ENCODE measurements around the gene HES4. TPM values are rescaled to one million over a fixed set of nuclear protein-coding genes. Genes with fewer than 3 reads are reported as not detected.
"Not testable (repeated sequence)": the region's sequence is repeated elsewhere in the genome, so short reads cannot be mapped to it uniquely, and the experiment has no call there.

HES4 gene
- total RNA-seq, 1 experiment from 2014 or later = 35.5 TPM

GRCh38 chr1:993379-993995, 6.4 kb downstream of the HES4 start:
- no TSS peak for BruUV-seq (replicated peaks)
- Mint-ChIP-seq H3K27me3 (ENCODE audit: unreplicated experiment) (peaks cover 13% of the 10 kb centered on the region), H3K9me3 (ENCODE audit: low read depth, unreplicated experiment) (no peaks in the 10 kb centered on the region), H3K4me1 (ENCODE audit: low read depth, unreplicated experiment) (peaks cover 7% of the 10 kb centered on the region), H3K36me3 (ENCODE audit: insufficient read depth, unreplicated experiment) (peaks cover 24% of the 10 kb centered on the region), H3K27ac (ENCODE audit: unreplicated experiment) (no peak overlapping the region), H3K4me3 (ENCODE audit: low read depth, unreplicated experiment) (no peak overlapping the region)
- TF ChIP-seq, protein P1, sequence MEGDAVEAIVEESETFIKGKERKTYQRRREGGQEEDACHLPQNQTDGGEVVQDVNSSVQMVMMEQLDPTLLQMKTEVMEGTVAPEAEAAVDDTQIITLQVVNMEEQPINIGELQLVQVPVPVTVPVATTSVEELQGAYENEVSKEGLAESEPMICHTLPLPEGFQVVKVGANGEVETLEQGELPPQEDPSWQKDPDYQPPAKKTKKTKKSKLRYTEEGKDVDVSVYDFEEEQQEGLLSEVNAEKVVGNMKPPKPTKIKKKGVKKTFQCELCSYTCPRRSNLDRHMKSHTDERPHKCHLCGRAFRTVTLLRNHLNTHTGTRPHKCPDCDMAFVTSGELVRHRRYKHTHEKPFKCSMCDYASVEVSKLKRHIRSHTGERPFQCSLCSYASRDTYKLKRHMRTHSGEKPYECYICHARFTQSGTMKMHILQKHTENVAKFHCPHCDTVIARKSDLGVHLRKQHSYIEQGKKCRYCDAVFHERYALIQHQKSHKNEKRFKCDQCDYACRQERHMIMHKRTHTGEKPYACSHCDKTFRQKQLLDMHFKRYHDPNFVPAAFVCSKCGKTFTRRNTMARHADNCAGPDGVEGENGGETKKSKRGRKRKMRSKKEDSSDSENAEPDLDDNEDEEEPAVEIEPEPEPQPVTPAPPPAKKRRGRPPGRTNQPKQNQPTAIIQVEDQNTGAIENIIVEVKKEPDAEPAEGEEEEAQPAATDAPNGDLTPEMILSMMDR (IDR thresholded peaks at IDR 0.05; ENCODE audit: unreplicated experiment) = no peak
- intact Hi-C loops (cut with micrococcal nuclease; ENCODE audit: unreplicated experiment) = no loop called here
- no peak for DNase-seq
- CTCF ChIA-PET = no interaction called here

GRCh38 chr1:992362-992761, 7.5 kb downstream of the HES4 start:
- intact Hi-C loops (cut with micrococcal nuclease; ENCODE audit: unreplicated experiment) = no loop called here
- TF ChIP-seq, protein P1 (IDR thresholded peaks at IDR 0.05; ENCODE audit: unreplicated experiment) = no peak
- CTCF ChIA-PET = no interaction called here

GRCh38 chr1:991895-992294, 8.0 kb downstream of the HES4 start:
- intact Hi-C loops (cut with micrococcal nuclease; ENCODE audit: unreplicated experiment) = no loop called here
- Mint-ChIP-seq H3K4me3 (ENCODE audit: low read depth, unreplicated experiment) (no peak overlapping the region), H3K27ac (ENCODE audit: unreplicated experiment) (no peak overlapping the region), H3K9me3 (ENCODE audit: low read depth, unreplicated experiment) (no peaks in the 10 kb centered on the region), H3K36me3 (ENCODE audit: insufficient read depth, unreplicated experiment) (peaks cover 10% of the 10 kb centered on the region), H3K27me3 (ENCODE audit: unreplicated experiment) (peaks cover 19% of the 10 kb centered on the region), H3K4me1 (ENCODE audit: low read depth, unreplicated experiment) (peaks cover 7% of the 10 kb centered on the region)
- no TSS peak for BruUV-seq (replicated peaks)
- CTCF ChIA-PET = no interaction called here
- TF ChIP-seq, protein P1 (IDR thresholded peaks at IDR 0.05; ENCODE audit: unreplicated experiment) = no peak
- no peak for DNase-seq

More at GRCh38 chr1:992362-992761, 7.5 kb downstream of the HES4 start:
- no peak for DNase-seq
- Mint-ChIP-seq H3K27ac (ENCODE audit: unreplicated experiment) (no peak overlapping the region), H3K36me3 (ENCODE audit: insufficient read depth, unreplicated experiment) (peaks cover 15% of the 10 kb centered on the region), H3K4me3 (ENCODE audit: low read depth, unreplicated experiment) (no peak overlapping the region), H3K27me3 (ENCODE audit: unreplicated experiment) (peaks cover 19% of the 10 kb centered on the region), H3K4me1 (ENCODE audit: low read depth, unreplicated experiment) (peaks cover 7% of the 10 kb centered on the region), H3K9me3 (ENCODE audit: low read depth, unreplicated experiment) (no peaks in the 10 kb centered on the region)
- no TSS peak for BruUV-seq (replicated peaks)

GRCh38 chr1:991275-991674, 8.6 kb downstream of the HES4 start:
- H3K27ac Mint-ChIP-seq (ENCODE audit: unreplicated experiment); H3K4me3 Mint-ChIP-seq (ENCODE audit: low read depth, unreplicated experiment); H3K9me3 Mint-ChIP-seq (ENCODE audit: low read depth, unreplicated experiment); H3K4me1 Mint-ChIP-seq (ENCODE audit: low read depth, unreplicated experiment); H3K36me3 Mint-ChIP-seq (ENCODE audit: insufficient read depth, unreplicated experiment); CTCF ChIA-PET; DNase-seq; BruUV-seq (replicated peaks); intact Hi-C loops (cut with micrococcal nuclease; ENCODE audit: unreplicated experiment): not testable (repeated sequence)
- peaks cover 19% of the 10 kb centered on the region for H3K27me3 Mint-ChIP-seq (ENCODE audit: unreplicated experiment)

GRCh38 chr1:988061-988460, 11.8 kb downstream of the HES4 start:
- H3K27me3 Mint-ChIP-seq (ENCODE audit: unreplicated experiment) = peaks cover 40% of the 10 kb centered on the region
- CTCF ChIA-PET; H3K4me3 Mint-ChIP-seq (ENCODE audit: low read depth, unreplicated experiment); H3K27ac Mint-ChIP-seq (ENCODE audit: unreplicated experiment); H3K9me3 Mint-ChIP-seq (ENCODE audit: low read depth, unreplicated experiment); DNase-seq; intact Hi-C loops (cut with micrococcal nuclease; ENCODE audit: unreplicated experiment); BruUV-seq (replicated peaks); H3K36me3 Mint-ChIP-seq (ENCODE audit: insufficient read depth, unreplicated experiment); H3K4me1 Mint-ChIP-seq (ENCODE audit: low read depth, unreplicated experiment): not testable (repeated sequence)
